ENCODE results near the gene NOL9.

- TF ChIP-seq EZH2 (IDR thresholded peaks at IDR 0.05) (no peak), POLR2AphosphoS5 (IDR thresholded peaks at IDR 0.05; ENCODE audit: borderline replicate concordance, low read depth, low read length) (no peak)
Measured at GRCh38 chr1:6502000-6502891, 52.1 kb downstream of the NOL9 start.
